K562 (cell line): Measurements from ENCODE around the gene ALDH1A2. TPM values are rescaled to one million over a fixed set of nuclear protein-coding genes. Genes with fewer than 3 reads are reported as not detected.

Experiments
- ATAC-seq: fragments of 200-7000 bp; cut with Tn5 transposase; 3 replicates; pipeline ENCODE4 v1.9.1; 2020; ENCODE audit warnings: moderate library complexity
- BruUV-seq: library from RNA; stranded (reverse); fragments of 400-500 nt; replicated peaks from 2 replicates; lab custom pipeline; 2021; lab: Mats Ljungman, UMichigan
- CTCF ChIA-PET: fragments of 300-600 bp; formaldehyde crosslinking; extraction: SDS; loops from one replicate; lab custom pipeline; 2021; ENCODE audit warnings: low intra/inter-chr PET ratio; lab: Yijun Ruan, JAX
- POLR2A ChIA-PET: fragments of 300-600, 350-650 bp; sonication (Branson Sonifier 250); formaldehyde crosslinking; extraction: SDS; loops from one replicate; lab custom pipeline; 2021; ENCODE audit warnings: antibody characterized with exemption, inconsistent platforms; lab: Yijun Ruan, JAX
- DNase-seq, 4 experiments: peaks; one replicate each; pipeline versions ENCODE4 v3.0.0 to v3.0.0-alpha.2; 2011 to 2018; ENCODE audit warnings: low spot score in 3 of 4, mixed read lengths in 3 of 4; ENCODE audit errors: extremely low read depth in 1 of 4
- FAIRE-seq: peaks from 2 replicates; lab custom pipeline; 2011; peaks lifted over from hg19 to GRCh38; lab: Jason Lieb, UNC
- H2AFZ ChIP-seq: 2 replicates; pipeline ENCODE4 v1.6.0; 2011; ENCODE audit warnings: low read depth, low read length, control low read depth, inconsistent platforms
- H3K27ac ChIP-seq: fragments of 200-600 bp; 3 replicates; pipeline ENCODE4 v1.8.0; 2011; ENCODE audit warnings: low read depth, mild to moderate bottlenecking, control low read depth, inconsistent platforms, low read length, moderate library complexity, mixed read lengths; ENCODE audit errors: extremely low read depth
- H3K27me3 ChIP-seq, 2 experiments: fragments of 300-600 bp in 1 of 2; 2 replicates in 1 of 2; 3 replicates in 1 of 2; pipeline versions ENCODE4 v1.6.0 to v1.8.0; 2011; ENCODE audit warnings: inconsistent platforms in 2 of 2, low read length in 2 of 2, mild to moderate bottlenecking in 1 of 2, mixed read lengths in 1 of 2, moderate library complexity in 1 of 2; ENCODE audit not compliant: control insufficient read depth in 2 of 2, insufficient read depth in 2 of 2
- H3K36me3 ChIP-seq: fragments of 300-600 bp; 3 replicates; pipeline ENCODE4 v1.8.0; 2011; ENCODE audit warnings: mild to moderate bottlenecking, low read length, inconsistent platforms; ENCODE audit not compliant: control insufficient read depth, insufficient read depth
- H3K4me1 ChIP-seq, 2 experiments: fragments of 200-600 bp in 1 of 2; replicated peaks in 1 of 2; 2 replicates in 1 of 2; 3 replicates in 1 of 2; pipeline versions ENCODE4 v1.5.1 to v1.8.0; 2011; ENCODE audit warnings: inconsistent platforms in 2 of 2, low read length in 2 of 2, mild to moderate bottlenecking in 1 of 2, mixed read lengths in 1 of 2, moderate library complexity in 1 of 2; ENCODE audit not compliant: control insufficient read depth in 2 of 2, insufficient read depth in 2 of 2
- H3K4me2 ChIP-seq: 2 replicates; pipeline ENCODE4 v1.6.1; 2011; ENCODE audit warnings: low read length, control low read depth, inconsistent platforms, mixed read lengths; ENCODE audit not compliant: insufficient read depth
- H3K4me3 ChIP-seq: fragments of 200-600 bp; sonication (generic), shearing (Covaris generic); 2 replicates; pipeline ENCODE4 v1.5.1; 2016; ENCODE audit warnings: control low read depth, inconsistent platforms
- H3K79me2 ChIP-seq: fragments of 200-600 bp; 3 replicates; pipeline ENCODE4 v1.8.0; 2011; ENCODE audit warnings: low read length, inconsistent platforms; ENCODE audit not compliant: control insufficient read depth, insufficient read depth
- H3K9ac ChIP-seq, 2 experiments: 2 replicates each; pipeline versions ENCODE4 v1.6.0 to v1.6.1; 2011; ENCODE audit warnings: low read depth in 2 of 2, low read length in 2 of 2, control low read depth in 1 of 2, inconsistent platforms in 1 of 2, mild to moderate bottlenecking in 1 of 2, mixed read lengths in 1 of 2; ENCODE audit not compliant: insufficient read depth in 1 of 2
- H3K9me1 ChIP-seq: one replicate; pipeline ENCODE4 v1.6.0; 2011; ENCODE audit warnings: inconsistent platforms, mild to moderate bottlenecking, low read length, moderate library complexity; ENCODE audit not compliant: control insufficient read depth, insufficient read depth
- H3K9me3 ChIP-seq: replicated peaks from 2 replicates; pipeline ENCODE4 v1.5.1; 2011; ENCODE audit warnings: low read depth, low read length, inconsistent platforms; ENCODE audit not compliant: control insufficient read depth, insufficient read depth
- H4K20me1 ChIP-seq: replicated peaks from 2 replicates; pipeline ENCODE4 v1.6.1; 2011; ENCODE audit warnings: low read length, inconsistent platforms, mixed read lengths; ENCODE audit not compliant: control insufficient read depth, insufficient read depth
- CEBPB ChIP-seq: fragments of 450-650 bp; IDR thresholded peaks from 2 replicates; pipeline ENCODE4 v1.6.1; 2016; ENCODE audit warnings: missing genetic modification characterization, missing compliant biosample characterization
- WGBS: fragments of 100-300 bp; shearing (Covaris generic); methylation state at CpG from one replicate; pipeline ENCODE4 v1.1.6; 2016; ENCODE audit warnings: low coverage, mixed read lengths; ENCODE audit not compliant: insufficient coverage; ENCODE audit errors: missing lambda C conversion rate; 5-methylcytosine and 5-hydroxymethylcytosine counted together
- in situ Hi-C: fragments of 300-500 bp; cut with MboI; formaldehyde crosslinking; loops from 4 replicates; pipeline ENCODE4 v1.15.0; 2018; ENCODE audit warnings: inconsistent platforms, mixed read lengths
- intact Hi-C: fragments of 100-400 bp; cut with micrococcal nuclease; formaldehyde crosslinking; loops from 2 replicates; pipeline ENCODE4 v1.14.2; 2022
- polyA plus RNA-seq, 8 experiments: library from polyadenylated mRNA; depleted of rRNA in 4 of 8; stranded (reverse) in 5 of 8; unstranded in 3 of 8; fragments of >200 nt; fragmentation: Nextera tagmentation in 2 of 8; fragmentation: Illumina TruSeq in 1 of 8; extraction: Ambion mirVana in 2 of 8; extraction: Trizol in 1 of 8; gene quantifications; 2 replicates each; pipeline versions ENCODE4 v1.2.1 to v1.2.3, GENCODE V29; 2011 to 2014; ENCODE audit warnings: inconsistent platforms in 1 of 8, missing spikeins in 1 of 8
- total RNA-seq, 7 experiments: library from RNA; depleted of rRNA in 6 of 7; stranded (reverse); fragments of >200 nt in 6 of 7; fragmentation: Illumina TruSeq in 2 of 7; extraction: Trizol in 2 of 7; gene quantifications; 2 replicates each; pipeline versions ENCODE4 v1.2.1 to v1.2.3, GENCODE V29; 2011 to 2021; ENCODE audit warnings: low replicate concordance in 1 of 7
- TF ChIP-seq, protein P1 (sequence below), 2 experiments: fragments of 450-650 bp in 1 of 2; sonication (generic) in 1 of 2; formaldehyde crosslinking in 1 of 2; IDR thresholded peaks in 1 of 2; conservative IDR thresholded peaks in 1 of 2; 2 replicates each; pipeline versions ENCODE4 v1.6.1 to v1.8.1; 2016 to 2023; ENCODE audit warnings: mild to moderate bottlenecking in 2 of 2, moderate library complexity in 2 of 2, inconsistent platforms in 1 of 2, missing genetic modification reagents in 1 of 2

The ALDH1A2 gene
- total and polyA plus RNA-seq, 9 of the 15 experiments (the other 6 are each of a cell fraction or from before 2014, with no cell fraction given): 115 to 393 (median 333) TPM

DNA sequence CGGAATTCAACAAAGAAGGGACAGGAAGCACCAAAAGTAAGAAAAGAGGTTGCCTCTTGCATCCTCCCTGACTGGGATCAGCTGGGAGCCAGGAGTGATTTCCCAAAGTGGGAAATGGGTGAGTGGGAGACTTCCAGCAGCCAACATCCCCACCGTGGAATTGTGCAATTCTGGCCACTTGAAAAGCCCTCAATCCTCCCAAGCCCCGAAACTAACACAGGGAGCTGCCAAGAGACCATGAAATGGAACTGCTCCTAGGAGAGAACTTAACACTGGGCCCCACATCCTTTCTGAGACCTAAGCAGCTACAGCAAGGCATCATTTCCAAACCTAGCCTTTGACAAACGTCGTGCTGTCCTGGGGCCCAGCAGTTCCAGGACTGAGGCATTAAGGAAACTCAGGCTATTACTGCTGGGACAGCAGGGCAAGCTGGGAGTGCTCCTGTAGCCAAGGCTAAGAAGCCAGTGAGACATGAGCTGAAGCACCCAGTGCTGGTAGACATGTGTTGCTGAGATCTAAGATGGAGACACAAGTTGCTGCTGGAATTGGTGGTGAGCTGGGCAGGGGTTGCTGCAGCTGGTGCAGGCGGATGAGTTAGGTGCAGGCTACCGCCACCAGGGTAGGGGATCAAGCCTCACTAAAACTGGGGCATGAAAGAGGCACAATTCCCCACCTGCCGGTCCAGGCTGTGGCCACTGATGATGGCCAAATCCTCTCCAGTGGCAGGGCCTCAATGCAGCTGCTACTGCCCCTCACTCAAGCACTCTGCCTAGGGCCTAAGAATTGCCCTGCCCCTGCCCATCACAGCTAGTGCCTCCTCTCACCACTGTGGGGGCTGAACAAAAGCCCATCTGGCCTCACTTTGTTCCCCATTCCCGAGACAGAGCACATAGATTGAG, 43.9 kb downstream of the ALDH1A2 start:
- H4K20me1 ChIP-seq: peaks cover 12% of the 10 kb centered on the region
- H3K36me3 ChIP-seq: peaks cover 18% of the 10 kb centered on the region; the same call in 2 of the 3 replicates
- CTCF ChIA-PET: no interaction called here
- no peaks in the 10 kb centered on the region for H3K9me1 ChIP-seq
- TF ChIP-seq, protein P1, sequence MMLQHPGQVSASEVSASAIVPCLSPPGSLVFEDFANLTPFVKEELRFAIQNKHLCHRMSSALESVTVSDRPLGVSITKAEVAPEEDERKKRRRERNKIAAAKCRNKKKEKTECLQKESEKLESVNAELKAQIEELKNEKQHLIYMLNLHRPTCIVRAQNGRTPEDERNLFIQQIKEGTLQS (IDR thresholded peaks at IDR 0.05): no peak
- TF ChIP-seq, protein P1 (CRISPR knock-in tag; conservative IDR thresholded peaks at IDR 0.05): no peak
- TF ChIP-seq CEBPB: peak; percentile 52; the same call in 1 of the 2 replicates
- TF ChIP-seq, all 486 proteins: peak for 1
- Histone ChIP-seq H3K27ac (no peak overlapping the region), H2AFZ (no peak overlapping the region), H3K4me2 (no peak overlapping the region), H3K79me2 (peaks cover 100% of the 10 kb centered on the region), H3K4me3 (no peak overlapping the region), H3K9ac (peak overlapping the region in 1 of 2 experiments; percentile 2; a peak in 1 of 4 replicates), H3K9me3 (peaks cover 9% of the 10 kb centered on the region; the same call in 1 of the 2 replicates), H3K27me3 (no peaks in the 10 kb centered on the region), H3K4me1 (no peaks in the 10 kb centered on the region; a peak in 2 of 5 replicates)
- FAIRE-seq (no peak), ATAC-seq (peak; percentile 62), DNase-seq (no peak)
- BruUV-seq: no TSS peak
- POLR2A ChIA-PET: interaction anchor here (0.6 to 2.0 kb wide), 3 partner anchors 10 to 124 kb away, joined by 3 to 6 read pairs (median 4); no protein-coding TSS in a partner anchor
- in situ Hi-C loops (no loop called here), intact Hi-C loops (no loop called here)
- WGBS: 84% methylated on average over 9 of the region's 9 CpGs
